Omental fat pad (tissue), 4 donors: Measurements from ENCODE around the gene HSD17B3. TPM values are rescaled to one million over a fixed set of nuclear protein-coding genes. Genes with fewer than 3 reads are reported as not detected.

Experiments
- ATAC-seq: fragments of 150-250 bp; one replicate; pipeline ENCODE4 v1.9.1; 2016; ENCODE audit warnings: mild to moderate bottlenecking, moderate library complexity; ENCODE audit not compliant: low FRiP score
- DNase-seq: peaks from one replicate; pipeline ENCODE4 v3.0.0-alpha.2; 2019; ENCODE audit warnings: low spot score
- total RNA-seq, 4 donors: library from RNA; depleted of rRNA; stranded (reverse); fragments of >200 nt; gene quantifications; one replicate each; pipeline ENCODE4 v1.1.0, GENCODE V29; 2016
- TF ChIP-seq, protein P1 (sequence below), 3 donors: fragments of 450-650 bp; IDR thresholded peaks; one replicate each; pipeline ENCODE4 v1.5.1; 2016 to 2017; ENCODE audit warnings: antibody characterized with exemption in 3 of 3, mild to moderate bottlenecking in 3 of 3, moderate library complexity in 2 of 3

Gene HSD17B3
- total RNA-seq, 4 donors from 2014 or later: 0.36 TPM; not detected in 3

DNA sequence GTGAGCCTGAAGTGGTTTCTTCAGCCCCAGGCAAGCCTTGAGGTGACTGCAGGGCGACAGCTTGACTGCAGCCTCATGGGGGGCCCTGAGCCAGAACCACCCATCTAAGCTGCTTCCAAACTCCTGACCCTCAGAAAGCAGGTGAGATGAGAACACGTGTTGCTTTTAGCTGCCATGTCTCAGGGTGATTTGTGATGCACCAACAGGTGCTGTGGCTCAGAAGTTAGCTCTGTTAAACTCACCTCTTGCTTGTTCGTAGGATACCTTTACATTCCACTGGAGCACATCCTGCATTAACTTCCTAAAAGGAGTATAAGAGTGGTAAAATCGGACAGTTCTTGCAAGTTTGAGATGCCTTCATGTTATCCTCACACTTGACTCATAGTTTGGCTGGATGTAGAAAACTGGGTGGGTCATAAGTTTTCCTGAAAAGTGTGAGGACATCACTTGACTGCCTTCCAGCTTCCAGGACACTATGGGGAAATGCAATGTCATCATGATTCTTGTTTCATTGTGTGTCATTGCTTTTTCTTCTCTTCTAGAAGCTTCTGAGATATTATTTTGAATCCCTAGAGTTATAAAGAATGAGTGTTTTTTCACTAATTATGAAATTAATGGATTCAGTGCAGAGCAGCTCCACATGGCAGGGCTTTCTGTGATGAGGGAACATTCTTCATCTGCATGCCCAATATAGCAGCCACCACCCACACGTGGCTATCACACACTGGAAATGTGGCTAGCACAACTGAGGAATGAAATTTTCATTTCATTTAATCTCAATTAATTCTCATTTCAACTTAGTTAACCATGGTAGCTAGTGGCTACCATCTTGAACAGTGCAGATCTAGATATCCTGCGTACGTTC is 92.3 kb downstream of the HSD17B3 start:
- DNase-seq (no peak), ATAC-seq (peak; percentile 87)
- TF ChIP-seq, protein P1, sequence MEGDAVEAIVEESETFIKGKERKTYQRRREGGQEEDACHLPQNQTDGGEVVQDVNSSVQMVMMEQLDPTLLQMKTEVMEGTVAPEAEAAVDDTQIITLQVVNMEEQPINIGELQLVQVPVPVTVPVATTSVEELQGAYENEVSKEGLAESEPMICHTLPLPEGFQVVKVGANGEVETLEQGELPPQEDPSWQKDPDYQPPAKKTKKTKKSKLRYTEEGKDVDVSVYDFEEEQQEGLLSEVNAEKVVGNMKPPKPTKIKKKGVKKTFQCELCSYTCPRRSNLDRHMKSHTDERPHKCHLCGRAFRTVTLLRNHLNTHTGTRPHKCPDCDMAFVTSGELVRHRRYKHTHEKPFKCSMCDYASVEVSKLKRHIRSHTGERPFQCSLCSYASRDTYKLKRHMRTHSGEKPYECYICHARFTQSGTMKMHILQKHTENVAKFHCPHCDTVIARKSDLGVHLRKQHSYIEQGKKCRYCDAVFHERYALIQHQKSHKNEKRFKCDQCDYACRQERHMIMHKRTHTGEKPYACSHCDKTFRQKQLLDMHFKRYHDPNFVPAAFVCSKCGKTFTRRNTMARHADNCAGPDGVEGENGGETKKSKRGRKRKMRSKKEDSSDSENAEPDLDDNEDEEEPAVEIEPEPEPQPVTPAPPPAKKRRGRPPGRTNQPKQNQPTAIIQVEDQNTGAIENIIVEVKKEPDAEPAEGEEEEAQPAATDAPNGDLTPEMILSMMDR (IDR thresholded peaks at IDR 0.05): no peak

DNA sequence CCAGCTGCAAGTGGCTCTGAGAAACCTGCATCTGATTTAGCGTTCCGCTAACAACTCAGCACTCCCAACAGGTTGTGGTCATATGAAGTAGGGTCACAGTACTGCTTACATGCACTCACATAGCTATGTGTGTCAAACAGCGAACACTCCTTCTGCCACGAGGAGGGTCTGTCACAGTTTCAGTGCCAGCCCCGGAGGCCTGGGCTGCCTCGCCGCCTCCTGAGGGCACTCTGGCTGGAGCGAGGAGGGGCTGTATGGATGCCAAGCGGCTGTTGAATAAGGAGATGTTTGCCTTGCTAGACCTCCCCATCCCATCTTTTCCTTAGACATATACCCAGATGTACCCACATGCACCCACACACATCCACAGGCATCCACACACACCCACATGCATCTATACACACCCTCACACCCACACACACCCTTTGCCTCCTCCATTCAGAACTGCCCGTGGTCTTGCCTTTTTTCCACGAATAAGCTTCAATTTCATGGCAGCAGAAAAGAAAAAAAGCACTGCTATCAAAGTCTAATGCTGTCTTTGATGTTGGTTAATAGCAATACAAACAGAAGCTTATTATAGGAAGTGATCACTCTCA is 95.7 kb downstream of the HSD17B3 start:
- ATAC-seq: no peak
- TF ChIP-seq, protein P1 (IDR thresholded peaks at IDR 0.05): no peak
- DNase-seq: no peak

DNA sequence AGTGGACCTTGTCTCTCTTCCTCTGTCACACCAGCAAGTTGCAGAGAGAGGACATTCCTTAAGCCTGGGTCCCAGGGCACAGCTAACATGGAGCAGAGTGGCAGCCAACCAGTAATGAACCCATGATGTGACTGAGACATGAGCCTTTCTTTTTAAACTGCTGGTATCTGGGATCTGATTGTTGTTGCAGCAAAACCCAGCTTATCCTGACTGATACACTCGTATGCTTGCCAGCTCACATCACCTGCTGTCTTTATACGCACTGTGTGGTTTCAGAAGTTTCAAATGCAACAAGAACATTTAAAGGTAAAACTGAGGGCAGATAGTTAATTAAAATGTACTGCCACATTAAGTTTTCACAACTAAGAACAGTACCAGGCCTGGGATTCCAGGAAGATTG is 97.1 kb downstream of the HSD17B3 start:
- no peak for DNase-seq
- ATAC-seq: no peak
- TF ChIP-seq, protein P1 (IDR thresholded peaks at IDR 0.05): no peak

DNA sequence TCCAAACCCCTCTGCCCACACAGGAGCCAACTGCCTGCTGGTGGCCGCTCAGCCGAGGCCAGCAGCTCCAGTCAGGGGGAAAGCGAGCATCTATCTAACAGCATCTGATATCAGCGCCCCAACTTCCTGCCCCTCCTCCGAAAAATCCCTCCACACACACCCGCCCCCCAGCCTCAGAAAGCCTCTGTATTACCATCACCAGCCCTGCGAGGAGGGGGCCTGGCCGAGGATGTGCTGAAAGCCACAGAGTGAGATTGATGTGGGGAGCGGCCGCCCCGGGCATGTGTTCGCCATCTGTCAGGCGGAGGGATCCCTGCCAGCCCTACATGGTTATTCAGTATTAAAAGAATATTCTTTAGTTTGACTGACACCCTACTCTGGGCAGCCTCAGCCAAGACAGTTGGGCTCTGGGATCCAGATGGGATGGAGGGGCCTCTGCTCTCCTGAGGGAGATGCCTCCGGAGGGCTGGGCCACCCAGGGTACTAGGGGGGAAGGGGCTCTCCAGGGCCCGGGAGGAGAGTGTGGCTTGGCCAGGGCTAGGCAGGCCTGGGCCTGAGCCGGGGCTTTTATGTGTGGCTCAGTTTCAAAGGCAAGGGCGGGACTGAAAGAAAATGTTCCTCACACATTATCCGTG is 98.0 kb downstream of the HSD17B3 start:
- DNase-seq (no peak), ATAC-seq (no peak)
- TF ChIP-seq, protein P1 (IDR thresholded peaks at IDR 0.05): no peak

DNA sequence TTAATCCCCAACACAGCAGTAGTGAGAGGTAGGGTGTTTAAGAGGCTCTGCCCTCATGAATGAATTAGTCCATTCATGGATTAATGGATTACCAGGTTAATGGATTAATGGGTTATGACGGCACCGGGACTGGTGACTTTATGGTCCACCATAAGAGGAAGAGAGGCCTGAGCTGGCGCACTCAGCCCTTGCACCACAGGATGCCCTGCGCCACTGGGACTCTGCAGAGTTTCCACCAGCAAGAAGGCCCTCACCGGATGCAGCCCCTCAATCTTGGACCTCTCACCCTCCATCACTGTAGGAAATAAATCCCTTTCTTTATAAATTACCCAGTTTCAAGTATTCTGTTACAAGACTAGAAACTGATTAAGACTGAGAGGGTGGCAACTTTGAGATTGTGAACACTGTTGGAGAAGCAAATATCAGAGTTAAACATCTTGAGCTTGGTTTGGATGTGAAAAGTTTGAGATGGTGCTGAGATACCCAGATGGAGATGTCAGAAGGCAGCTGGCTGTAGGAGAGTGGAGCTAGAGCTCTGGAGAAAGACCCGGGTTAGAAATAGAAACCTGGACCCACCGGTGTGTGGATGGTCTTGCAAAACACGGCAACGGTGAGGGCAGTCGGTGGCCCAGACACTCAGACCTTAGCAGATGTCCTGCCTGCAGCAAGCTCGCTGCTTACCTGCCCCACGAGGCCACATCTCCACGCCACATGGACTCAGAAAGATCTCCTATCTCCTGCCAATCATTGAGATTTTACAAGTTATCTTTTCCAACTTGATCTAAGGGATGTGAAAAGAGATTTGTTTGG is 98.8 kb downstream of the HSD17B3 start:
- TF ChIP-seq, protein P1 (IDR thresholded peaks at IDR 0.05): no peak
- ATAC-seq: no peak
- no peak for DNase-seq

DNA sequence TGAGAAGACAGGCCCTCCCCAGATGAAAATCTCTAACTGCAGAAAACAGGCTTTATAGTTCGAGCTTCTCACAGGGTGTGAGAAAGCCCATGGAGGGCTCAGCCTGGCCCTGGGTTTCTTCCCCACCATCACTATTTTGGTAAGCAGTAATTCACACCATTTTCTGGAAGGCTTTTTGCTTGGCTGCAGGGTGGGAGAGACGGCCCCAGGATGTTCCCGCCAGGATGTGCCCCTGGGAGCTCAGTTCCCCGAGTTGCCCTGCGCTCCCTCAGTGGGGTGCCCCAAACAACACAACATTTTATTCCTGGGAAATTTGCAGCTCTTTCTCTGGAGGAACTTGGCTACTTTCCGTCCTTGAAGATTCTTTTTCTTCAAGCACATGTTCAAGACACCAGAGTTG is 100.8 kb downstream of the HSD17B3 start:
- ATAC-seq (no peak), DNase-seq (no peak)
- TF ChIP-seq, protein P1 (IDR thresholded peaks at IDR 0.05): no peak
